GM12875 (cell line): ENCODE results near the gene SRP14.

Experiments used
- H3K4me3 ChIP-seq: one replicate; pipeline ENCODE4 v1.5.1; 2011; ENCODE audit warnings: low read depth, low read length, control low read depth
- TF ChIP-seq, protein P1 (sequence below): IDR thresholded peaks from 2 replicates; pipeline ENCODE4 v1.5.1; 2011; ENCODE audit warnings: low read depth, mild to moderate bottlenecking, control low read depth, inconsistent platforms, low read length, moderate library complexity, borderline replicate concordance; ENCODE audit not compliant: insufficient read depth

The SRP14 gene

DNA sequence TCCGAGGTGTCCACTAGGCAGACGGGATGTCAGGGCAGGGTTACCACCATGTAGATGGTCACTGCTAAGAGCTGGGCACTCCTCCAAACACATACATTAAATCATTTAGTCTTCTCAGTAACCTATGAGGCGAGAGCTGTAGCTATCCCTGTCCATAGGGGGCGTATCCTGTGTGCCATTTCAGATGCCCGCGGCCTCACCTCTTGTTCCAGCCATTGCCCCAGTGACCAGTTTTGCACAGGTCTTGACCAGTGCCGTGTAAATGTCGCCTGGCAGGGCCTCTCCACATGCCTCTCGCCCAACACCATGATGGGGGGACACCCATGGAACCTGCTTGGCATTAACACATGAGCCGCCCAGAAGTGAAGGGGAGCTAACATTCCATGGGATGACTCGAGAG, 20.8 kb upstream of the SRP14 start:
- no peak overlapping the region for H3K4me3 ChIP-seq

DNA sequence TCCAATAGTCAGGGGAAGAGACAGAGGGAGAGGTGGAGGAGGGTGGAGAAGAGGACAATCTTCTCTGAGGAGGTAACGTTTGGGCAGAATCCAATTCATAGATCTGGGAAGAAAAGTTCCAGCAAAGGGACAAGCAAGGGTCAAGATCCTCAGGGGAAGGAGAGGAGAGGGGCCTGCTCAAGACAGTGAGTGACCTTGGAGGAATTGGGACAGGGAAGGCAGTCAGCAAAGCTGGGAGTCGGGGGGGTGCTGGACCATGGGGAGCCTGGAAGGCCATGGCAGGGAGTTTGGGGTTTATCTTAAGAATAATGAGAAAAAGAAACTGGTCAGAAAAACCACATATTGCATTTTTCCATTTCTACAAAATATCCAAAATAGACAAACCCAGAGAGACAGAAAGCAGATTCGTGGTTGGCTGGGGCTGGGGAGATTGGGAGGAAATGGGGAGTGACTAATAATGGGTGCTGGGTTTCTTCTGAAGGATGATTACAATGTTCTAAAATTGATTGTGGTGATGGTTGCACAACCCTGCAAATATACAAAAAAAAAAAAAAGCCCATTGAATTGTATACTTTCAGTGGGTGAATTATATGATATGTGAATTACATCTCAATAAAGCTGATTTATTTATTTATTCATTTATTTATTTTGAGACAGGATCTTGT, 19.6 kb upstream of the SRP14 start:
- TF ChIP-seq, protein P1, sequence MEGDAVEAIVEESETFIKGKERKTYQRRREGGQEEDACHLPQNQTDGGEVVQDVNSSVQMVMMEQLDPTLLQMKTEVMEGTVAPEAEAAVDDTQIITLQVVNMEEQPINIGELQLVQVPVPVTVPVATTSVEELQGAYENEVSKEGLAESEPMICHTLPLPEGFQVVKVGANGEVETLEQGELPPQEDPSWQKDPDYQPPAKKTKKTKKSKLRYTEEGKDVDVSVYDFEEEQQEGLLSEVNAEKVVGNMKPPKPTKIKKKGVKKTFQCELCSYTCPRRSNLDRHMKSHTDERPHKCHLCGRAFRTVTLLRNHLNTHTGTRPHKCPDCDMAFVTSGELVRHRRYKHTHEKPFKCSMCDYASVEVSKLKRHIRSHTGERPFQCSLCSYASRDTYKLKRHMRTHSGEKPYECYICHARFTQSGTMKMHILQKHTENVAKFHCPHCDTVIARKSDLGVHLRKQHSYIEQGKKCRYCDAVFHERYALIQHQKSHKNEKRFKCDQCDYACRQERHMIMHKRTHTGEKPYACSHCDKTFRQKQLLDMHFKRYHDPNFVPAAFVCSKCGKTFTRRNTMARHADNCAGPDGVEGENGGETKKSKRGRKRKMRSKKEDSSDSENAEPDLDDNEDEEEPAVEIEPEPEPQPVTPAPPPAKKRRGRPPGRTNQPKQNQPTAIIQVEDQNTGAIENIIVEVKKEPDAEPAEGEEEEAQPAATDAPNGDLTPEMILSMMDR, result no peak

More for the DNA sequence above, 20.8 kb upstream of the SRP14 start:
- TF ChIP-seq, protein P1, result no peak

DNA sequence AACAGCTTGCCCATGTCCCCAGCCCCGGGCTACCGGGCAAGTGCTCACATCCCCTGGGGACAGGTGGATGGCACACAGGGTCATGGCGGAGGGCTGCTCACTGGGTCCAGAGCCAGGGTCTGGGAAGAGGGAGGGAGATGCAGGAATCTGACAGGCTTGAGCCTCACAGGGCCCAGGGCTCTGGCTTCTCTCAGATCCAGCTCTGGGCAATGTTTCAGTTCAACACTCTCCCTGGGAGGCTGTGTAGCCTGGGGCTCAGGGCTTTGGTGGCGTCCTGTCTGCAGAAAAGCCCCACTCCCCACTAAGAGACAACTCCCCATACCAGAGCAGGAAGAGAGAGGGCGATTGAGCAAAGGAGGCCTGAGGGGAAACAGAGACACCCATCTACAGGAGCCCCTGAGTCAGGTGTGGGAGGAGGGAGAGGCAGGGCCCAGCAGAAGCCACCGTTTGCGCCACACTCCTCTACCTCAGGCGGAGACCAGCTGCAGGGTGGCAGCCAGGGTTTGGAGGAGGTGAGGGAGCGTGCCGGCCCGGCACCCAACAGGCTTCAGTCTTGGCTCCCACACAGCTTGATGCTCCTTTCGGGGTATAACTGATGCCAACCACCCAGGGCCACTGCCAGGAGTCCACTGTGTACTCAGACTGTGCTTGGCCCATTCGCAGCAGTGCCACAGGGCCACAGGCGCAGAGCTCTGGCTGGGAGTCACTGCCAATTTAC, 16.8 kb upstream of the SRP14 start:
- TF ChIP-seq, protein P1, result no peak
- no peak overlapping the region for H3K4me3 ChIP-seq

More for the DNA sequence above, 19.6 kb upstream of the SRP14 start:
- H3K4me3 ChIP-seq, result no peak overlapping the region

DNA sequence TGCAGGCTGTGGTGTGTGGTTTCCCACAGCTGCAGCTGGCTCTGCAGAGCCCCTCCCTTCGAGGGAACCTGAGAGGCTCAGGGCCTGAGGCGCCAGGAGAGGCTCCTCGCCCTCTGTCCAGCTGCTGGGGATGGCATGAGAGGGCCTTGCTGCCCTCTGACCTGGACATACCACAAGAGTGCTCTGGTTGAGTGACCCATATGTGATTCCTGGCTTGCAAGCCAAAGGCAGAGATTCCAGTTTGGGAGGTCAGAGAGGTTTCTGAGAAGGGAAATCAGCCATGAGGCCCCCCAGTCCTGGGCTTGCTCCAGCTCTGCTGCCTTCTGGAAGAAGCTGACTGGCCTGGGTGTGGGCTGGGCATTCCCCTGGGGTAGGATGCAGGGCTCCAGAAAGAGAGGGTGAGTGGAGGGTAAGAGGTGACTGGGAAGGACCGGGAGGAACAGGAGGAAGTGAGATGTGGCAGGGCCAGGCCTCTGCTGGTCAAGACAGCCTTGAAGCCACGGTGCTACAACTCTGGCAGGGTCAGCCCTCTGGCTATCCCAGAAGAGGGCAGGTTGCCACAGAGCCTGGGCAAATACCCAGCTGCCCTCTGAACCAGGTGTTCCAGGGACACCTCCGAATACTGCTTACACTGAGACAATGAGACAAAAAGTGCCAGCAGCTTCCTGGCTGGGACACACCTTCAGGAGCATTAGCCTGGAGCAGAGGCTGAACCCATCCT, 16.0 kb upstream of the SRP14 start:
- H3K4me3 ChIP-seq, result no peak overlapping the region
- TF ChIP-seq, protein P1, result no peak

DNA sequence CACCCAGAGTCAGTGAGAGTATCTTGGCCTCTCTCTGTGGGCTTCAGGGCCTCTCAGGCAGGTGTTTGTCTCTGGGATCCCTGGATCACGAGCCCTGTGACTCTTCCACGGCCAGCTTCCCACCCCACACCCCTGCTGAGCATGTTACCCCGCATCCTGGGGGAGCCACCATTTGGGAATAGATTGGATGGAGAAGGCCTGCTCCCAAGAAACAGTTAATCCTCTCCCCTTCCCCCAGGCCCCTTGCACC, 15.5 kb upstream of the SRP14 start:
- no peak overlapping the region for H3K4me3 ChIP-seq
- TF ChIP-seq, protein P1, result no peak

DNA sequence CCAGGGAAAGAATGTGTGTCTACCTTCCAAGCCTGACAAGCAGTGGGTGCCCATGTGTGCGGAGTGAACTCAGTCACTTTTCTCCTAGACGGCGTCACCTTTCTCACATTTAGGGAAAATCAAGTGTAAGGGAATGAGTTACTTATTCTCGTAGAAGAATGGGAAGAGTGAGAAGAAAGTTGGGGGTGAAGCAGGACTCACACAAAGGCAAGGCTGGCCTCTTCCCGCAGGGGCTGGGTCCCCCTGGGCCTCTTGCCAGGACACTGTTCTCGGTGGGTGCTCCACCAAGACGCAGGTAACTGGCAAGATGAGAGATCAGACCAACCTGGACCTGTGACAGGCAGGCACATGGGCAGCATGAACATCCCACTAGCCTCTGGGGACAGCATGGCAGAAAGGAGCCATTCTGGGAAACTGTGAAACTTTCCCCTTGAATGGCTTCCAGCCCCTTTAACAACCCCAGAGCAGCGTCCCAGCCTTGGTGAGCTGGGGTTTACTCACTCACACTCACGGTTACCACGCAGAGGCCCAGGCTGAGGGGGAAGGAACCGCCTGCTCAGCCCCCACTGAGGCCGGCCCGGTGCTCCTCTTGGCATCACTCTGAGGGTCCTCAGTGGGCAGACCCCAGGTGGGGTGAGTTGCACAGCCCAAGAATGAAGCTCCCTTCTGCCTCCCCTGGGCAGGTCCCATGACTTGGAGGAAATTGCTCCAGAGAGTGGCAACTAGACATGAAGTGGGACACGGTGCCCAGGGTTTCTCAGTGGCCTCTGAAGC, 15.0 kb upstream of the SRP14 start:
- TF ChIP-seq, protein P1, result no peak
- no peak overlapping the region for H3K4me3 ChIP-seq
